Measurements from ENCODE around the gene WHRN. TPM values are rescaled to one million over a fixed set of nuclear protein-coding genes. Genes with fewer than 3 reads are reported as not detected.

The WHRN gene
- total and polyA plus RNA-seq, 2 donors from 2014 or later, result 4.4 to 14.8 TPM

GRCh38 chr9:114503522-114504340 is 1.5 kb downstream of the WHRN start:
- H3K4me3 ChIP-seq (ENCODE audit: low read length in 3 of 3), result peak overlapping the region in 2 of 3 donors; percentile 23 to 90
- no peak for TF ChIP-seq CTCF (IDR thresholded peaks at IDR 0.05; ENCODE audit: borderline replicate concordance, extremely low read depth, insufficient read depth)
- no peaks in the 10 kb centered on the region for H3K27me3 ChIP-seq (ENCODE audit: control insufficient read depth, insufficient read depth, low read length)
- DNase-seq (peak in 1 of 5 donors; percentile 17), FAIRE-seq (no peak)
- H3K9me3 ChIP-seq (ENCODE audit: control insufficient read depth in 2 of 3, insufficient read depth in 1 of 3, low read length in 3 of 3), result no peaks in the 10 kb centered on the region
- peaks cover 0 to 12% (median 10%) of the 10 kb centered on the region in 3 donors for H3K4me1 ChIP-seq (ENCODE audit: control insufficient read depth in 2 of 3, insufficient read depth in 2 of 3, low read depth in 1 of 3, low read length in 3 of 3)
- peak overlapping the region; percentile 41 to 72 for H3K27ac ChIP-seq (ENCODE audit: low read depth in 2 of 2, low read length in 2 of 2)
- no peaks in the 10 kb centered on the region for H3K36me3 ChIP-seq (ENCODE audit: control insufficient read depth in 2 of 3, insufficient read depth in 3 of 3, low read length in 3 of 3)
- intact Hi-C loops (cut with DNase I), result no loop called here
- peak overlapping the region in 1 of 3 donors; percentile 5 for H3K9ac ChIP-seq (ENCODE audit: low read length in 3 of 3)

- no peaks in the 10 kb centered on the region for H3K27me3 ChIP-seq (ENCODE audit: control insufficient read depth, insufficient read depth, low read length)
- FAIRE-seq, result no peak
- no peaks in the 10 kb centered on the region for H3K9me3 ChIP-seq (ENCODE audit: control insufficient read depth in 2 of 3, insufficient read depth in 1 of 3, low read length in 3 of 3)
- no peaks in the 10 kb centered on the region for H3K36me3 ChIP-seq (ENCODE audit: control insufficient read depth in 2 of 3, insufficient read depth in 3 of 3, low read length in 3 of 3)
- peak overlapping the region in 1 of 3 donors; percentile 5 for H3K9ac ChIP-seq (ENCODE audit: low read length in 3 of 3)
- intact Hi-C loops (cut with DNase I), result no loop called here
- peak overlapping the region in 1 of 3 donors; percentile 20 for H3K4me3 ChIP-seq (ENCODE audit: low read length in 3 of 3)
- H3K27ac ChIP-seq (ENCODE audit: low read depth in 2 of 2, low read length in 2 of 2), result peak overlapping the region; percentile 35 to 36
- DNase-seq, result peak; percentile 26 to 79 (median 57)
- H3K4me1 ChIP-seq (ENCODE audit: control insufficient read depth in 2 of 3, insufficient read depth in 2 of 3, low read depth in 1 of 3, low read length in 3 of 3), result peaks cover 0 to 12% (median 10%) of the 10 kb centered on the region in 3 donors
- no peak for TF ChIP-seq CTCF (IDR thresholded peaks at IDR 0.05; ENCODE audit: borderline replicate concordance, extremely low read depth, insufficient read depth)
Observed at GRCh38 chr9:114503009-114503408, 2.3 kb downstream of the WHRN start.

- intact Hi-C loops (cut with DNase I), result no loop called here
- no peak for TF ChIP-seq CTCF (IDR thresholded peaks at IDR 0.05; ENCODE audit: borderline replicate concordance, extremely low read depth, insufficient read depth)
- peak overlapping the region; percentile 35 to 76 for H3K27ac ChIP-seq (ENCODE audit: low read depth in 2 of 2, low read length in 2 of 2)
- no peak for FAIRE-seq
- peaks cover 0 to 12% (median 10%) of the 10 kb centered on the region in 3 donors for H3K4me1 ChIP-seq (ENCODE audit: control insufficient read depth in 2 of 3, insufficient read depth in 2 of 3, low read depth in 1 of 3, low read length in 3 of 3)
- DNase-seq, result peak in 3 of 5 donors; percentile 22 to 60 (median 34)
- no peaks in the 10 kb centered on the region for H3K9me3 ChIP-seq (ENCODE audit: control insufficient read depth in 2 of 3, insufficient read depth in 1 of 3, low read length in 3 of 3)
- peak overlapping the region in 1 of 3 donors; percentile 21 for H3K4me3 ChIP-seq (ENCODE audit: low read length in 3 of 3)
- no peaks in the 10 kb centered on the region for H3K36me3 ChIP-seq (ENCODE audit: control insufficient read depth in 2 of 3, insufficient read depth in 3 of 3, low read length in 3 of 3)
- no peaks in the 10 kb centered on the region for H3K27me3 ChIP-seq (ENCODE audit: control insufficient read depth, insufficient read depth, low read length)
- H3K9ac ChIP-seq (ENCODE audit: low read length in 3 of 3), result peak overlapping the region in 1 of 3 donors; percentile 16
Observed at GRCh38 chr9:114501796-114502682, 3.2 kb downstream of the WHRN start.

All from kidney (tissue), 14 donors.